ENCODE data around the gene MOB3A.

- TF ChIP-seq CTCF (IDR thresholded peaks at IDR 0.05) (no peak), POLR2A (IDR thresholded peaks at IDR 0.05) (no peak)
These were observed 22.3 kb upstream of the MOB3A start for GRCh38 chr19:2118438-2118837.

Measured in transverse colon (tissue), 3 donors.